Inflammatory macrophage treated with lipopolysaccharide for 4 hours (primary cell): ENCODE data around the gene KCNJ6.

Experiments used
- DNase-seq: peaks from one replicate; pipeline ENCODE4 v3.0.0-alpha.2; 2020

KCNJ6 gene

GRCh38 chr21:37711836-37712568 lies 204.3 kb downstream of the KCNJ6 start:
- peak; percentile 66 for DNase-seq

DNA sequence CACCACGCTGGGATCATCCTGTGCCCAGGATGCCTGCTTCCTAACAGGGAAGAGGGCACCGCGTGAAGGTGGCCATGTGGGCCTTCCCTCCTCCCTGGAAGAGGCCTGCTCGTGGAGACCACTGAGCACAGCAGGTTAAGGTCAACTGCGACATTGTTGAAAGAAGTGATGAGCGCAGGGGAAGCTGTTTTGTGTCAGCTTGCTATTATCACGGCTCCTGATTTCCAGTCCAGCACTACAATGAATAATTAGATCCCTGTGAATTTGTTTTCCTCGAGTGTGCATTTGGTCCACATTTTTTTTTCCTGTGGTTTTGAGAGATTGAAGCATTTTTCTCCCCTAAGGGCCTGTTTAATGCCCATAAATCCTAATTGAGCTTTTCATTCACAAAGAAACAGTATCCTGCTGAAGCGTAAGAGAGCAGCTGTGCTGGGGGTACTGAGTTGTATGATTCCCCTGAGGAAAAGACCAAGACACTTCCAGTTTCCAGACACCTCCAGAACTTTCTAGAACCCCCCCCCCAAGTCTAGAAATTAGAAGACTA lies 204.9 kb downstream of the KCNJ6 start:
- DNase-seq = no peak

DNA sequence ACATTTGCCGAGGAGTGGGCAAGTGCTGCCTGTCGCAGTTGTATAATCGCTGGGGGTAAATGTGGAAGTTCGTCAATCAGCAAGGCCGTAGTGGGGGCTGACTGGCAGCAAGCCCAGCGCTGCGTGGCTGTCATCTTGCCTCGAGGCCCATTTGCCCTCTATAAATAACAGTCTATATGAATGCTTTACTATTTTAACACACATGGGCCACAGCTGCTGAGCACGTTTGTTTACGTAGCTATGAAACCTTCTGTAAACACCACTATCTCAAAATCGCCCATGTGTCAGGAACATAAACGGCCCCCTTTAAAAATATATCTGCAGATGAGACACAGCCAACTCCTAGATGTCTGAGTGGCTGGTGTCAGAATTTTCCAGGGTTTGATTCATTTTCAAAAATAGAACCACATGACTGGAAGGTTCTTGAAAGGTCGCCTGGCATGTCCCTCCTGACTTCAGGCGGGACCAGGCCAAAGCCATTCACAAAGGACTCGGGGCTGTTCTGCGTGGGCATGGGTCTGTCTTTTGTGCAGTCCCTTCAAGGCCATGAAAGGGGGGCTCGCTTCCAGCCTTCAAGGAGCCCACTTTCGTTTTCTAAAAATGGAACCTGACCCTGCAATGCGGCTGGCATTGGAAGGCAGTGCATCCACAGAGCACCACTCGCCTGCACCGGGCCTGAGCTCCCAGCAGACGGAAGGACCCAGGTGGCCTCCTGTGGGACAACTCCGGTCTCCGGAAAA lies 205.5 kb downstream of the KCNJ6 start:
- no peak for DNase-seq

GRCh38 chr21:37704751-37705150 lies 211.5 kb downstream of the KCNJ6 start:
- DNase-seq = no peak

- no peak for DNase-seq
Observed at GRCh38 chr21:37702241-37702640, 214.0 kb downstream of the KCNJ6 start.

- DNase-seq = peak; percentile 65
Observed at GRCh38 chr21:37700641-37701202, 215.5 kb downstream of the KCNJ6 start.

DNA sequence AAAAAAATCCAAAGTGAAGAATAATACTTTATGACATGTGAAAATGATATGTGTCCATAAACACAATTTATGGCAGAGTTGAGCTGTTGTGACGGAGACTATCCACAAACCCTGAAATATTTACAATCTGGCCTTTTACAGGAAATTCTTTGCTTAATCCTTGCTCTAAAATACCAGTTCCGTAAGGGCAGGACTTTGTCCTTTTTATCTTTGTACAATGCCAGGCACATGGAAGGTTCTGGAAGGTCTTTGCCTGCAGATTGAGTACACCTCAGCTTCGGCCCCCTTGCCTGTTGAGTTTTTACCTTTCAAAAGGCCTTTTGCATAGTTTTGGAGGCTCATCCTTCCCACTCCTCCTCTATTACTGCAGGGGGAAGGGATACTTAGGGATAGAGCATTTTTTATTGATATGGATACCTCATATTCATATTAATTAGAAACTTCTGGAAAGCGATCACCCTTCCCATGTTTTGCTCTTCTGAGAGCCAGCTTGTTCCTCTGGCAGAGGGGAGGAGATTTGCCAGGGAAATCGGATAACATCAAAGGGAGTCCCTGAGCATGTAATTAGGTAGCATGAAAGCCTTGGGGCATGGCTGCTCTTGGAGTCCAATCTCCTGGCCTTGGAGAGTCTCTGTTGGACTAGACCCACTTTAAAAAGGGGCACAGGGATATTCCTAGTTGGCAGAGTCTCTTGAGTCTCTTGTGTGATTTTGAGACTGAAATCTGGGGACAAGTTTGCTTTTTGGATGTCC lies 217.1 kb downstream of the KCNJ6 start:
- DNase-seq = no peak

GRCh38 chr21:37696936-37697335 lies 219.3 kb downstream of the KCNJ6 start:
- DNase-seq = no peak

DNA sequence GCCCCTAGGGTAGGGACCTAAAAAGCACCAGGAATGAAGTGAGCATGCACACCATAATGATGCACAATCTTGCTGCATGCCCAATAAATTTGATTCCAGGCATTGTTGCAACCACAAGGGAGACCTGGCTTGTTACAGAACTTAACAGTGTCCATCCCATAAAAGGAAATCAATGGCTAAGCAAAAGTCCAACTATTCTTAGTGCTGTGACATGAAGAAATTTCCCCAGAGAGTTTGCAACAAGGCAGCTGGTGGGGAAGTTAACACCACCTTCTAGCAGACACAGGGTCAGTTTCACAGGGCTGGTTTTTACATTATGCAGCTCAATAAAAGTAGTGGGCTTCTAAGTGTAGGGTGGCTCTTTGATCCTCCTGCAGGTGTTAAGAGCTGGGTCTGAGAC lies 221.1 kb downstream of the KCNJ6 start:
- DNase-seq = no peak

DNA sequence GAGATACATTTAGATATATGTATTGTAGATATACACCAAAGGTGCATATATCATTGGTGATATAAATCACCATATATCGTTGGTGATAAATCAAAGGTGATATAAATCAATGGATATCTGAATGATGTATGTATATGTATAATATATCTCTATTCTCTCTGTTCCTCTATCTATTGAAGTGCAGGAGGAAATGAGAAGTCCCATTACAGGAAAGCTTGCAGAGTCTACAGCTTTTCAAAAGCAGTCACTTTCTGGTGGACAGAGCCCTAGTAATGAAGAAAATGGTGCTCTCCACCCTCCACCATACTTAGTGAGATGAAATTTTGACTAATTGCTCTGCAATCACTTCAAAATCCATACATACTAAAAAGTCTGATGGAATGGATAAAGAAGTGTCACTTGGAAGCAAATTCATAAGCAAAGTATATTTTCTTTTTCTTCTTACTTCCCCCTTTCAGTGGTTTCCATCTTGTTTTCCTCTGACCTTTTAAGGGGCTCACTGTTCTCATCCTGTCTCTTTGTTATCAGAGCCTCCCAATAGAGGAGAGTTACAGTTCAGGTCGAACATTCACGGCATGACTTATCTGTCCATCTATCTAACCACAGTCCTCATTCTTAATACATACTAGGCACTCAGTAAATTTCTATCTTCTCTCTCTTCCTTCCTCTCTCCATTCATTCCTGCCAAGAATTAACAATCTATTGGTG lies 227.2 kb downstream of the KCNJ6 start:
- no peak for DNase-seq

DNA sequence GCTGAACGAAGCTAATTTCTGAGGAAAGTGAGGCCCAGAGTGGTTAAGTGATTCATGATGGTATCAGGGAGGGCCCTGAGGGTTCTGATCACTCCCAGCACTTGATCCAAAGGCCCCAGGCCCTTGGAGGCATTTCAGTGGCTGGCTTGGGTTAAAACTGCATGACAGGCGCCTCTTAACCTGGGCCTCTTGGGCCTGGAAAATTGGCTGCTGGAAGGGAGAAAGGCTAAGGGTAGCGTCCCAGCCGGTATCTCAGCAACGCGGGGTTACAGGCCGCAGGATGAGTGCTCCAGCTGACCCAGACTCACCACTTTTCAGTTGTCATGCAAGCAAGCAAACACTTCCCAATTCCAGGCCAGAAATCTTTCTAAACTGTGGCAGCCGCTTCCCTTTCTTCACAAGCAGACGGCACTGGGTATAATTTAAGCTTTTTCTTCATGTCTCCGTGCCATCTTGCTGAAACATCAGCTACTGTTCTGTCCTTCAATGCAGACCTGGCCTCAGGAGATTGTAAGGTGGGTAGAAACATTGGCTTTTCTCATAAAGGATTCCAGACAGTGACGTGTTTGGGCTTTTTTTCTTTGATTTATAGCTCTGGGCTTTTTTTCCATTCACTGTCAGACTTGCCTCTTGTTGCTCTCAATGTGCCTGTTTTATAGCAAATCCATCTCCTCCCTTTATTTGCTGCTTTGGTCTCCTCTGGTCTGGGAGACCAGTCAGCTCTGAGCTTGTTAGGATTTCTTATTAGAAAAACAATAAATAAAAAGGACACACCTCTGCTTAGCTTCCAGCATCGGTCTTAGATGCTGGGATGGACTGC lies 229.1 kb downstream of the KCNJ6 start:
- DNase-seq = peak; percentile 19

- DNase-seq = no peak
Observed at GRCh38 chr21:37684547-37684946, 231.7 kb downstream of the KCNJ6 start.

DNA sequence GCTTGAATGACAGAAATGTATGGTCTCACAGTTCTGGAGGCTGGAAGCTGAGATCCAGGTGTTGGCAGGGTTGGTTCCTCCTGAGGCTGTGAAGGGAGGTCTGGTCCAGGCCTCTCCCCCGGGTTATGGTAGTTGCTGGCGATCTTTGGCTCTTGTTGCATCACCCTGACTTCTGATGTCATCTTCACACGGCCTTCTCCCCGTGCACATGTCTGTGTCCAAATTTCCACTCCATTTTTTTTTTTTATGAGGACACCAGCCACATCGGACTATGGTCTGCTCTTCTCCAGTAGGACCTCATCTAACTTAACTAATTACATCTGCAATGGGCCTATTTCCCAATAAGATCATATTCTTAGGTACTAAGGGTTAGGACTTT lies 232.2 kb downstream of the KCNJ6 start:
- no peak for DNase-seq

DNA sequence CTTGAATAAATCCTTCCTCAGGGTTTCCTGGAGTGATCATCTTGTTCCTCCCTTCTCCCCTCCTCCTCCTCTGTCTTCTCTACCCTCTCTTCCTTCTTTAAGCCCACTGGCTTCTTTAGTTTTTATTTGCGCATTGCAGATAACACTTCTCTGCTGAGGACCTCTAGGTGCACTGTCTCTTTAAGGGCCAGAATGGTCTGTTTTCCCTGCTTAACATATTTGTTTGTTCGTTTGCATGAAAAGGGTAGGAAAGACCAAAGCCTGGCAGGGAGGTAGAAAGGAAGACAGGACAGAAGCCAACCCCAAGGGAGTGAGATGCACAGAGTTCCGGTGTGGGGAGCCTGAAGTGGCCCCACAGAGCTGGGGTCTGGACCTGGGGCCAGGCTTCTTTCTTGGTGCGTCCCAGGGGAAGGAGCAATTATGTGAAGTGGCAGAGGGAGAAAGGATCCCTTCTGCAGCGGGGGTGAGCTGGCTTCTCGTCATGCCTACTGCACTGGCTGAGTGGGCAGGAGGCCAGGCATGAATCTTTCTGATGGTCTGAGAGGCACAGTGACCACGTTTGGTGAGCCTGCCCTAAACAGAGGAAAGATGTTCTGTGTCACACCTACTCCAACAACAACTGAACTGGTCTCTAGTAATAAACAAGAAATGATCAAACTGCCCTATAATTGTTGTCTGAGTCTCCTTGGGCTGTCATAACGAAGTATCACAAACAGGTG lies 232.7 kb downstream of the KCNJ6 start:
- DNase-seq = no peak

- DNase-seq = no peak
Observed at GRCh38 chr21:37682966-37683365, 233.3 kb downstream of the KCNJ6 start.

- no peak for DNase-seq
Observed at GRCh38 chr21:37677006-37677405, 239.3 kb downstream of the KCNJ6 start.

- peak; percentile 25 for DNase-seq
Observed at GRCh38 chr21:37675202-37675801, 241.0 kb downstream of the KCNJ6 start.

- no peak for DNase-seq
Observed at GRCh38 chr21:37673801-37674575, 242.3 kb downstream of the KCNJ6 start.

DNA sequence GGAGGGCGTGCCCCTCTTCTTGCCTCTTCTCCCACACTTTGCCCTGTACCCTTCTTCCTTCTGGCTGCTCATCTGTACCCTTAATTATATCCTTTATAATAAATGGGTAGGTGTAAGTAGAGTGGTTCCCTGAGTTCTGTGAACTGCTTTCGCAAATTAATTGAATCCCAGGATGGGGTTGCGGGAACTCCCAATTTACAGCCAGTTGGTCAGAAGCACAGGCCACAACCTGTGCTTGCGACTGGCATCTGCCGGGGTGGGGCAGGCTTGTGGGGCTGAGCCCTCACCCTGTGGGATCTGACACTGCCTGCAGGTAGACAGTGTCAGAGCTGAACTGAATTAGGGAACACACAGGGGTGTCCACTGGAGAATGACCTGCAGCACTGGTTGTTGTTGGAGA lies 244.9 kb downstream of the KCNJ6 start:
- DNase-seq = no peak

DNA sequence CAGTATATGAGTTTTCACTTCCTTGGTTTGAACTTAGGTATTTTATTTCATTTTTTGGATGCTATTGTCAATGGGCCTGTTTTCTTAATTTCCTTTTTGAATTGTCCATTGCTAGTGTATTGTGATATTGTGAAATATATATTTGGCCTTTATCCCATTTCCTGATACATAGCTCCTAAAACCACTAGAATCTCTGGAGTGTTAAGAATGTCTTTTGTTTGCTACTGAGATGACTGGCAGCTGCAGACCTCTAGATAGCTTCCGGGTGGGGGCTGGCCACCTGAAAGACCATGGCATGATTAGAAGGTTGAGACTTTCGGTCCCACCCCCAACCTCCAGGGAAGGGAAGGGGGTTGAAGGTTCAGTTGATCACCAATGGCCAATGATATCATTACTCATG lies 245.4 kb downstream of the KCNJ6 start:
- no peak for DNase-seq
